Body of pancreas (tissue), 4 donors: ENCODE results near the gene SP9.

Experiments used
- POLR2A ChIP-seq, 3 donors: fragments of 450-650 bp; IDR thresholded peaks; one replicate each; pipeline ENCODE4 v1.6.1; 2016; ENCODE audit warnings: antibody characterized with exemption in 3 of 3, mild to moderate bottlenecking in 2 of 3
- TF ChIP-seq, protein P1 (sequence below), 7 experiments: fragments of 450-650 bp in 4 of 7; fragments of 200-600 bp in 3 of 7; sonication (generic) in 3 of 7; IDR thresholded peaks; one replicate each; pipeline ENCODE4 v1.5.1; 2016 to 2019; ENCODE audit warnings: antibody characterized with exemption in 7 of 7

- TF ChIP-seq, protein P1, sequence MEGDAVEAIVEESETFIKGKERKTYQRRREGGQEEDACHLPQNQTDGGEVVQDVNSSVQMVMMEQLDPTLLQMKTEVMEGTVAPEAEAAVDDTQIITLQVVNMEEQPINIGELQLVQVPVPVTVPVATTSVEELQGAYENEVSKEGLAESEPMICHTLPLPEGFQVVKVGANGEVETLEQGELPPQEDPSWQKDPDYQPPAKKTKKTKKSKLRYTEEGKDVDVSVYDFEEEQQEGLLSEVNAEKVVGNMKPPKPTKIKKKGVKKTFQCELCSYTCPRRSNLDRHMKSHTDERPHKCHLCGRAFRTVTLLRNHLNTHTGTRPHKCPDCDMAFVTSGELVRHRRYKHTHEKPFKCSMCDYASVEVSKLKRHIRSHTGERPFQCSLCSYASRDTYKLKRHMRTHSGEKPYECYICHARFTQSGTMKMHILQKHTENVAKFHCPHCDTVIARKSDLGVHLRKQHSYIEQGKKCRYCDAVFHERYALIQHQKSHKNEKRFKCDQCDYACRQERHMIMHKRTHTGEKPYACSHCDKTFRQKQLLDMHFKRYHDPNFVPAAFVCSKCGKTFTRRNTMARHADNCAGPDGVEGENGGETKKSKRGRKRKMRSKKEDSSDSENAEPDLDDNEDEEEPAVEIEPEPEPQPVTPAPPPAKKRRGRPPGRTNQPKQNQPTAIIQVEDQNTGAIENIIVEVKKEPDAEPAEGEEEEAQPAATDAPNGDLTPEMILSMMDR (IDR thresholded peaks at IDR 0.05) = no peak
- no peak for TF ChIP-seq POLR2A (IDR thresholded peaks at IDR 0.05)
Observed at GRCh38 chr2:174337337-174338146, 2.8 kb downstream of the SP9 start.
